OCI-LY7 (cell line): ENCODE data around the gene EZH1. TPM values are rescaled to one million over a fixed set of nuclear protein-coding genes. Genes with fewer than 3 reads are reported as not detected.

Source experiments
- BruUV-seq: library from RNA; stranded (reverse); fragments of 400-500 nt; replicated peaks from 2 replicates; lab custom pipeline; 2021; lab: Mats Ljungman, UMichigan
- CTCF ChIA-PET: fragments of 300-600 bp; sonication (Branson Sonifier 250); formaldehyde crosslinking; loops from one replicate; lab custom pipeline; 2022; ENCODE audit warnings: antibody characterized with exemption; ENCODE audit not compliant: unreplicated experiment; lab: Charles Lee
- POLR2A ChIA-PET: fragments of 300-600 bp; sonication (Branson Sonifier 250); formaldehyde crosslinking; loops from one replicate; lab custom pipeline; 2022; ENCODE audit warnings: antibody characterized with exemption; lab: Charles Lee
- DNase-seq: peaks from one replicate; pipeline ENCODE4 v3.0.0-alpha.2; 2015; ENCODE audit warnings: low spot score
- H2AFZ ChIP-seq: fragments of 200-600 bp; sonication (generic), shearing (Covaris generic); 2 replicates; pipeline ENCODE4 v1.6.1; 2014; ENCODE audit warnings: mild to moderate bottlenecking, antibody characterized with exemption, low read length, moderate library complexity
- H3K27ac ChIP-seq: fragments of 200-600 bp; sonication (generic); 2 replicates; pipeline ENCODE4 v1.5.1; 2014; ENCODE audit warnings: mixed run types, low read depth, mild to moderate bottlenecking, moderate library complexity, low read length, inconsistent platforms; ENCODE audit not compliant: poor library complexity, severe bottlenecking
- H3K36me3 ChIP-seq: fragments of 200-600 bp; sonication (generic); 2 replicates; pipeline ENCODE4 v1.6.1; 2014; ENCODE audit warnings: mild to moderate bottlenecking, antibody characterized with exemption, low read length, moderate library complexity, mixed read lengths; ENCODE audit not compliant: insufficient read depth
- H3K4me1 ChIP-seq: fragments of 200-600 bp; sonication (generic); 2 replicates; pipeline ENCODE4 v1.5.1; 2014; ENCODE audit warnings: mild to moderate bottlenecking, low read length; ENCODE audit not compliant: insufficient read depth, poor library complexity, severe bottlenecking
- H3K4me2 ChIP-seq: fragments of 200-600 bp; sonication (generic); 2 replicates; pipeline ENCODE4 v1.6.1; 2014; ENCODE audit warnings: mild to moderate bottlenecking, low read length
- H3K4me3 ChIP-seq: fragments of 200-600 bp; sonication (generic); 2 replicates; pipeline ENCODE4 v1.5.1; 2014; ENCODE audit warnings: mild to moderate bottlenecking, low read depth, low read length; ENCODE audit not compliant: poor library complexity, severe bottlenecking
- H3K79me2 ChIP-seq: fragments of 200-600 bp; sonication (generic); 2 replicates; pipeline ENCODE4 v1.6.1; 2016; ENCODE audit warnings: low read depth, mild to moderate bottlenecking, low read length, moderate library complexity, mixed read lengths; ENCODE audit not compliant: insufficient read depth
- H3K9me2 ChIP-seq: fragments of 200-600 bp; sonication (generic); 2 replicates; pipeline ENCODE4 v1.6.1; 2016; ENCODE audit warnings: mild to moderate bottlenecking, low read length, mixed read lengths; ENCODE audit not compliant: insufficient read depth
- H3K9me3 ChIP-seq: fragments of 200-600 bp; sonication (generic); 2 replicates; pipeline ENCODE4 v1.6.1; 2014; ENCODE audit warnings: mild to moderate bottlenecking, mixed run types, low read length, mixed read lengths
- H4K20me1 ChIP-seq: fragments of 200-600 bp; sonication (generic); 2 replicates; pipeline ENCODE4 v1.6.1; 2014; ENCODE audit warnings: mild to moderate bottlenecking, antibody characterized with exemption, low read length, moderate library complexity, mixed read lengths; ENCODE audit not compliant: insufficient read depth
- CTCF ChIP-seq: fragments of 200-600 bp; sonication (generic); conservative IDR thresholded peaks from 2 replicates; pipeline ENCODE4 v1.5.1; 2014; ENCODE audit warnings: mild to moderate bottlenecking, antibody characterized with exemption, low read length, moderate library complexity, mixed read lengths
- EZH2phosphoT487 ChIP-seq: fragments of 200-600 bp; sonication (generic); IDR thresholded peaks from 2 replicates; pipeline ENCODE4 v1.6.1; 2018; ENCODE audit warnings: low read depth, borderline replicate concordance, mild to moderate bottlenecking, mixed run types, antibody characterized with exemption, low read length, moderate library complexity, mixed read lengths
- intact Hi-C: fragments of 100-400 bp; cut with micrococcal nuclease; formaldehyde crosslinking; loops from one replicate; pipeline ENCODE4 v1.10.0; 2022; ENCODE audit not compliant: unreplicated experiment
- total RNA-seq, 2 experiments: library from RNA; depleted of rRNA in 1 of 2; stranded (reverse); fragments of >200 nt in 1 of 2; shearing (Covaris generic) in 1 of 2; gene quantifications; 2 replicates each; pipeline ENCODE4 v1.2.3, GENCODE V29; 2014 to 2022

Gene EZH1
- total RNA-seq, 2 experiments from 2014 or later = 57.1 to 62.4 TPM

GRCh38 chr17:42720996-42721583, 23.8 kb downstream of the EZH1 start:
- ChIA-PET POLR2A (no interaction called here), CTCF (no interaction called here)
- intact Hi-C loops = loop anchor here (1.0 to 2.0 kb wide), 3 partner anchors 42 to 216 kb away; partner anchors contain the start of gene BECN1
- Histone ChIP-seq H3K79me2 (no peaks in the 10 kb centered on the region), H3K36me3 (peaks cover 78% of the 10 kb centered on the region), H3K9me3 (no peaks in the 10 kb centered on the region), H3K4me2 (no peak overlapping the region), H3K4me3 (no peak overlapping the region), H4K20me1 (no peaks in the 10 kb centered on the region), H3K27ac (no peak overlapping the region), H3K4me1 (no peaks in the 10 kb centered on the region), H2AFZ (no peak overlapping the region), H3K9me2 (no peaks in the 10 kb centered on the region)
- TF ChIP-seq CTCF (peak; percentile 94), EZH2phosphoT487 (no peak)
- BruUV-seq = no TSS peak
- DNase-seq = peak; percentile 84

GRCh38 chr17:42709561-42709960, 35.3 kb downstream of the EZH1 start:
- CTCF ChIA-PET = no interaction called here

More at GRCh38 chr17:42709561-42709960, 35.3 kb downstream of the EZH1 start:
- Histone ChIP-seq H3K4me2 (no peak overlapping the region), H3K4me3 (no peak overlapping the region), H3K9me3 (no peaks in the 10 kb centered on the region), H3K9me2 (no peaks in the 10 kb centered on the region), H2AFZ (no peak overlapping the region), H3K27ac (no peak overlapping the region), H4K20me1 (no peaks in the 10 kb centered on the region), H3K36me3 (peaks cover 93% of the 10 kb centered on the region), H3K4me1 (peaks cover 10% of the 10 kb centered on the region), H3K79me2 (no peaks in the 10 kb centered on the region)
- no peak for DNase-seq
- no TSS peak for BruUV-seq
- intact Hi-C loops = no loop called here
- POLR2A ChIA-PET = interaction anchor here (0.6 to 1.4 kb wide), 2 partner anchors 8 to 116 kb away, joined by 3 read pairs; no protein-coding TSS in a partner anchor
- TF ChIP-seq CTCF (no peak), EZH2phosphoT487 (no peak)
